Stomach (tissue), 9 donors: Measurements from ENCODE around the gene TAS2R5. TPM values are rescaled to one million over a fixed set of nuclear protein-coding genes. Genes with fewer than 3 reads are reported as not detected.

Experiments
- DNase-seq, 2 donors: peaks; one replicate each; pipeline versions ENCODE4 v3.0.0 to v3.0.0-alpha.2; 2013 to 2019
- H3K27ac ChIP-seq, 5 donors: fragments of 200-600 bp in 4 of 5; sonication (generic) in 4 of 5; one replicate each; pipeline ENCODE4 v1.5.1; 2013 to 2019; ENCODE audit warnings: mild to moderate bottlenecking in 1 of 5, moderate library complexity in 1 of 5
- H3K27me3 ChIP-seq, 3 donors: fragments of 200-600 bp; sonication (generic); one replicate each; pipeline ENCODE4 v1.5.1; 2017 to 2019; ENCODE audit warnings: mixed run types in 1 of 3
- H3K36me3 ChIP-seq, 4 donors: fragments of 200-600 bp; sonication (generic); 1 replicate in 3 of 4; 2 replicates in 1 of 4; pipeline ENCODE4 v1.5.1; 2016 to 2019
- H3K4me1 ChIP-seq, 4 donors: fragments of 200-600 bp; sonication (generic); one replicate each; pipeline ENCODE4 v1.5.1; 2016 to 2019
- H3K4me3 ChIP-seq, 4 donors: fragments of 200-600 bp; sonication (generic) in 3 of 4; one replicate each; pipeline ENCODE4 v1.5.1; 2016 to 2019; ENCODE audit warnings: mild to moderate bottlenecking in 1 of 4
- H3K9me3 ChIP-seq, 4 donors: fragments of 200-600 bp; sonication (generic); one replicate each; pipeline ENCODE4 v1.5.1; 2016 to 2019
- CTCF ChIP-seq, 7 experiments: fragments of 450-650 bp in 4 of 7; fragments of 200-600 bp in 3 of 7; sonication (generic) in 3 of 7; IDR thresholded peaks; one replicate each; pipeline ENCODE4 v1.5.1; 2016 to 2019; ENCODE audit warnings: antibody characterized with exemption in 7 of 7, control low read depth in 2 of 7, mild to moderate bottlenecking in 1 of 7
- EP300 ChIP-seq: sonication (generic); formaldehyde crosslinking; IDR thresholded peaks from one replicate; pipeline ENCODE4 v1.6.1; 2017; ENCODE audit warnings: antibody characterized with exemption
- POLR2A ChIP-seq, 4 donors: fragments of 450-650 bp; IDR thresholded peaks; one replicate each; pipeline ENCODE4 v1.6.1; 2016; ENCODE audit warnings: antibody characterized with exemption in 4 of 4, control low read depth in 2 of 4, mild to moderate bottlenecking in 1 of 4, moderate library complexity in 1 of 4
- POLR2AphosphoS5 ChIP-seq, 3 donors: sonication (generic); formaldehyde crosslinking; IDR thresholded peaks; one replicate each; pipeline ENCODE4 v1.6.1; 2016; ENCODE audit warnings: antibody characterized with exemption in 3 of 3
- WGBS, 5 donors: extraction: QIAGEN DNeasy Blood & Tissue Kit in 3 of 5; methylation state at CpG; one replicate each; pipeline versions ENCODE4 v1.1.5 to v1.1.7; 2013 to 2018; 5-methylcytosine and 5-hydroxymethylcytosine counted together
- intact Hi-C: fragments of 100-400 bp; cut with DNase I; formaldehyde crosslinking; loops from one replicate; pipeline ENCODE4 v1.15.1; 2023; ENCODE audit warnings: low total_unique reads
- polyA plus RNA-seq, 3 donors: library from polyadenylated mRNA; stranded (reverse); fragments of 200-250 nt; gene quantifications; one replicate each; pipeline ENCODE4 v1.2.3, GENCODE V29; 2013
- total RNA-seq, 5 donors: library from RNA; depleted of rRNA; stranded (reverse); fragments of >200 nt; gene quantifications; one replicate each; pipeline versions ENCODE4 v1.1.0 to v1.2.3, GENCODE V29; 2014 to 2016
- donor health status: healthy with polysubstance abuse.
- donor health status: Bipolar disorder and iron deficiency.
- donor health status: healthy.

TAS2R5 gene
- total and polyA plus RNA-seq, 8 donors: 0.92 to 45.5 (median 6.3) TPM; not detected in 2

GRCh38 chr7:141837683-141838082, 47.7 kb downstream of the TAS2R5 start:
- Histone ChIP-seq H3K27me3 (no peaks in the 10 kb centered on the region), H3K9me3 (no peaks in the 10 kb centered on the region), H3K36me3 (no peaks in the 10 kb centered on the region), H3K27ac (no peak overlapping the region), H3K4me1 (no peaks in the 10 kb centered on the region), H3K4me3 (no peak overlapping the region)
- intact Hi-C loops: no loop called here
- no peak for TF ChIP-seq CTCF (IDR thresholded peaks at IDR 0.05)
- TF ChIP-seq POLR2AphosphoS5 (IDR thresholded peaks at IDR 0.05): no peak
- TF ChIP-seq EP300: no peak
- no peak for TF ChIP-seq POLR2A (IDR thresholded peaks at IDR 0.05)
- 90 to 97% (median 94%) methylated on average over 4 to 5 of the region's 5 CpGs for WGBS, 5 donors
- DNase-seq: no peak

DNA sequence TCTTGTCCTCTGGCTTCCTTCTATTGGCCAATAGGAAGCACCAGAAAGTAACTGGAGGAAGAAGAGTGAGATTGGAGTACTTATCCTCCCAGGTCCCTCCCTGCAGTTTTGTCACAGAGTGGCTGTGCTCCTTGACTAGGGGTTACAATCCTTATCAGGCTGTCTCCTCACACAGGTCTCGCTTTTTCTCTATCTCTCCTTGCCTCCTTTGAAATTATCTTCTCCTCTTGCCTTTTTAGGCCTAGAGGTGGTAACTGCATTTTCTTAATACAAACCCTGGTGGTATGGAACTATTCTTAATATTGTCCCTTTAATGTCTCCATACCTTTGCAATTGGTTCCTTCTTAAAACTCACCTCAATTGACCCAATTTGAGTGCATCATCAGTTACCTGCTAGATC, 48.6 kb downstream of the TAS2R5 start:
- Histone ChIP-seq H3K27ac (no peak overlapping the region), H3K4me1 (no peaks in the 10 kb centered on the region), H3K36me3 (no peaks in the 10 kb centered on the region), H3K9me3 (no peaks in the 10 kb centered on the region), H3K4me3 (no peak overlapping the region), H3K27me3 (no peaks in the 10 kb centered on the region)
- TF ChIP-seq POLR2A (IDR thresholded peaks at IDR 0.05) (no peak), CTCF (IDR thresholded peaks at IDR 0.05) (no peak), EP300 (no peak), POLR2AphosphoS5 (IDR thresholded peaks at IDR 0.05) (no peak)
- intact Hi-C loops: no loop called here
- no peak for DNase-seq
- 74 to 95% (median 77%) methylated on average over 1 of the region's 1 CpG for WGBS, 5 donors

GRCh38 chr7:141839256-141839655, 49.2 kb downstream of the TAS2R5 start:
- 76 to 86% (median 84%) methylated on average over 4 of the region's 4 CpGs for WGBS, 5 donors
- no peak for DNase-seq
- H3K27ac ChIP-seq: no peak overlapping the region
- H3K4me3 ChIP-seq: no peak overlapping the region
- no peak for TF ChIP-seq POLR2A (IDR thresholded peaks at IDR 0.05)
- TF ChIP-seq POLR2AphosphoS5 (IDR thresholded peaks at IDR 0.05): no peak
- TF ChIP-seq CTCF (IDR thresholded peaks at IDR 0.05): no peak
- TF ChIP-seq EP300: no peak
- H3K4me1 ChIP-seq: no peaks in the 10 kb centered on the region
- no peaks in the 10 kb centered on the region for H3K27me3 ChIP-seq
- intact Hi-C loops: no loop called here
- no peaks in the 10 kb centered on the region for H3K36me3 ChIP-seq
- no peaks in the 10 kb centered on the region for H3K9me3 ChIP-seq

DNA sequence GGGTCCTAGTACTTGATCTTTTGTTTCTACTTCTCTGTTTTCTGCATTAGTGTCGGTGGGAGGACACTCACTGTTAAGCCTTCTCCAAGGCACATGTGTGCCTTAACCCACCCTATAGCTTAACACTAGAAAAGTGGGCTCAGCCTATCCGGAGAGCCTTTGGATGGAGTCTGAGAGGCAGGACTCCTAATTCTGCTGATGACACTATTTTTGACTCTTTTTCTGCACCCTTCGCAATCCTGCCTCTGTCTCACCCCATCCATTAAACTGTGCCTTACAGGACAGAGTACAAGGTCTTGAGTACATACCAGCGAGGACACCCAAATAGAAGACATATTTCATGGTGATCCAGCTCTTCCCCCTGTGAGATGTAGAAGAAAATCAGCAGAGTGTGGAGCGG, 50.7 kb downstream of the TAS2R5 start:
- Histone ChIP-seq H3K4me3 (no peak overlapping the region), H3K27ac (no peak overlapping the region), H3K4me1 (no peaks in the 10 kb centered on the region), H3K36me3 (no peaks in the 10 kb centered on the region), H3K9me3 (no peaks in the 10 kb centered on the region), H3K27me3 (no peaks in the 10 kb centered on the region)
- DNase-seq: no peak
- intact Hi-C loops: no loop called here
- WGBS, 5 donors: 85 to 95% (median 93%) methylated on average over 5 of the region's 5 CpGs
- no peak for TF ChIP-seq POLR2A (IDR thresholded peaks at IDR 0.05)
- no peak for TF ChIP-seq EP300
- TF ChIP-seq POLR2AphosphoS5 (IDR thresholded peaks at IDR 0.05): no peak
- TF ChIP-seq CTCF (IDR thresholded peaks at IDR 0.05): no peak

Other genes starting within 250 kb of the TAS2R5 start
- 10 to 100 TPM in 4 of 5 donors, 1 to 10 TPM in 1; 2.9 to 42.8 (median 19.6) TPM for gene AGK, start 238.8 kb upstream of the TAS2R5 start, total RNA-seq
- gene AGK, start 238.8 kb upstream of the TAS2R5 start, polyA plus RNA-seq: 10 to 100 TPM in 1 of 3 donors, 1 to 10 TPM in 2; 6.6 to 11.6 (median 7.3) TPM
- gene DENND11, start 88.1 kb upstream of the TAS2R5 start, total RNA-seq: 10 to 100 TPM; 10.5 to 80.2 (median 47.2) TPM
- gene DENND11, start 88.1 kb upstream of the TAS2R5 start, polyA plus RNA-seq: 10 to 100 TPM in 1 of 3 donors, 1 to 10 TPM in 2; 5.8 to 13.0 (median 9.5) TPM
- gene WEE2, start 81.9 kb upstream of the TAS2R5 start, total RNA-seq: under 1 TPM in 1 of 5 donors, not detected in 4; 0.37 TPM
- gene WEE2, start 81.9 kb upstream of the TAS2R5 start, polyA plus RNA-seq: not detected
- gene SSBP1, start 51.9 kb upstream of the TAS2R5 start, total RNA-seq: 100 to 1,000 TPM in 1 of 5 donors, 10 to 100 TPM in 4; 17.4 to 145 (median 59.8) TPM
- gene SSBP1, start 51.9 kb upstream of the TAS2R5 start, polyA plus RNA-seq: 100 to 1,000 TPM; 169 to 207 (median 198) TPM
- gene TAS2R3, start 26.1 kb upstream of the TAS2R5 start, total RNA-seq: 1 to 10 TPM in 2 of 5 donors, under 1 TPM in 1, not detected in 2; 0.58 to 5.7 (median 4.4) TPM
- not detected for gene TAS2R3, start 26.1 kb upstream of the TAS2R5 start, polyA plus RNA-seq
- gene TAS2R4, start 13.5 kb upstream of the TAS2R5 start, total RNA-seq: 1 to 10 TPM in 3 of 5 donors, under 1 TPM in 1, not detected in 1; 0.58 to 3.7 (median 1.2) TPM
- under 1 TPM in 1 of 3 donors, not detected in 2; 0.23 TPM for gene TAS2R4, start 13.5 kb upstream of the TAS2R5 start, polyA plus RNA-seq
- not detected for gene PRSS37, start 51.3 kb downstream of the TAS2R5 start, total RNA-seq
- not detected for gene PRSS37, start 51.3 kb downstream of the TAS2R5 start, polyA plus RNA-seq
- not detected for gene OR9A4, start 126.2 kb downstream of the TAS2R5 start, total RNA-seq
- not detected for gene OR9A4, start 126.2 kb downstream of the TAS2R5 start, polyA plus RNA-seq
- 1 to 10 TPM in 1 of 5 donors, under 1 TPM in 1, not detected in 3; 0.29 to 1.3 TPM for gene CLEC5A, start 156.8 kb downstream of the TAS2R5 start, total RNA-seq
- gene CLEC5A, start 156.8 kb downstream of the TAS2R5 start, polyA plus RNA-seq: 1 to 10 TPM in 1 of 3 donors, under 1 TPM in 2; 0.10 to 1.4 (median 0.31) TPM
- gene TAS2R38, start 183.6 kb downstream of the TAS2R5 start, total RNA-seq: not detected
- not detected for gene TAS2R38, start 183.6 kb downstream of the TAS2R5 start, polyA plus RNA-seq
- gene MGAM, start 205.7 kb downstream of the TAS2R5 start, total RNA-seq: 1 to 10 TPM in 3 of 5 donors, under 1 TPM in 1, not detected in 1; 0.43 to 3.6 (median 2.9) TPM
- gene MGAM, start 205.7 kb downstream of the TAS2R5 start, polyA plus RNA-seq: under 1 TPM; 0.15 to 0.78 (median 0.75) TPM